OCI-LY1 (cell line): ENCODE results near the gene P3H2.

Source experiments
- H2AFZ ChIP-seq: fragments of 200-600 bp; sonication (generic), shearing (Covaris generic); 2 replicates; pipeline ENCODE4 v1.6.0; 2014; ENCODE audit warnings: antibody characterized with exemption, mild to moderate bottlenecking, low read length
- H3F3A ChIP-seq: fragments of 200-600 bp; sonication (generic), shearing (Covaris generic); 2 replicates; pipeline ENCODE4 v1.6.0; 2014; ENCODE audit warnings: mild to moderate bottlenecking, antibody characterized with exemption, low read length, moderate library complexity; ENCODE audit not compliant: insufficient read depth
- H3K27ac ChIP-seq: fragments of 200-600 bp; sonication (generic); 2 replicates; pipeline ENCODE4 v1.5.1; 2014; ENCODE audit warnings: low read length, mixed run types, mild to moderate bottlenecking, low read depth; ENCODE audit not compliant: poor library complexity, severe bottlenecking
- H3K27me3 ChIP-seq: fragments of 200-600 bp; sonication (generic); 2 replicates; pipeline ENCODE4 v1.6.0; 2014; ENCODE audit warnings: antibody characterized with exemption, mild to moderate bottlenecking, low read length, moderate library complexity; ENCODE audit not compliant: insufficient read depth
- H3K36me3 ChIP-seq: fragments of 200-600 bp; sonication (generic); 2 replicates; pipeline ENCODE4 v1.6.1; 2014; ENCODE audit warnings: mild to moderate bottlenecking, antibody characterized with exemption, low read length, moderate library complexity, mixed read lengths; ENCODE audit not compliant: insufficient read depth
- H3K4me1 ChIP-seq: fragments of 200-600 bp; sonication (generic); 2 replicates; pipeline ENCODE4 v1.5.1; 2014; ENCODE audit warnings: mild to moderate bottlenecking, low read length, moderate library complexity; ENCODE audit not compliant: insufficient read depth, severe bottlenecking
- H3K4me2 ChIP-seq: fragments of 200-600 bp; sonication (generic), shearing (Covaris generic); 2 replicates; pipeline ENCODE4 v1.6.1; 2014; ENCODE audit warnings: low read length
- H3K4me3 ChIP-seq: fragments of 200-600 bp; sonication (generic); 2 replicates; pipeline ENCODE4 v1.5.1; 2014; ENCODE audit warnings: low read length, low read depth, mild to moderate bottlenecking, mixed read lengths; ENCODE audit not compliant: poor library complexity, severe bottlenecking
- H3K79me2 ChIP-seq: fragments of 200-600 bp; shearing (Covaris generic); 2 replicates; pipeline ENCODE4 v1.6.1; 2016; ENCODE audit warnings: mixed run types, low read length, mixed read lengths; ENCODE audit not compliant: insufficient read depth
- H3K9ac ChIP-seq: fragments of 200-600 bp; sonication (generic), shearing (Covaris generic); 2 replicates; pipeline ENCODE4 v1.6.1; 2014; ENCODE audit warnings: mild to moderate bottlenecking, low read length, mixed read lengths
- H3K9me2 ChIP-seq: fragments of 200-600 bp; sonication (generic), shearing (Covaris generic); 2 replicates; pipeline ENCODE4 v1.6.1; 2014; ENCODE audit warnings: low read depth, mild to moderate bottlenecking, low read length, mixed read lengths
- H3K9me3 ChIP-seq: fragments of 200-600 bp; shearing (Covaris generic); 2 replicates; pipeline ENCODE4 v1.6.1; 2014; ENCODE audit warnings: low read length, mixed read lengths
- H4K20me1 ChIP-seq: fragments of 200-600 bp; sonication (generic), shearing (Covaris generic); 2 replicates; pipeline ENCODE4 v1.6.0; 2016; ENCODE audit warnings: mild to moderate bottlenecking, low read length; ENCODE audit not compliant: insufficient read depth
- EZH2 ChIP-seq: fragments of 200-600 bp; sonication (generic), shearing (Covaris generic); IDR thresholded peaks from 2 replicates; pipeline ENCODE4 v1.8.0; 2017; ENCODE audit warnings: borderline replicate concordance, mixed run types, mild to moderate bottlenecking, antibody characterized with exemption, low read length, moderate library complexity, mixed read lengths
- TF ChIP-seq, protein P1 (sequence below): fragments of 200-600 bp; sonication (generic), shearing (Covaris generic); IDR thresholded peaks from 2 replicates; pipeline ENCODE4 v1.5.1; 2017; ENCODE audit warnings: mild to moderate bottlenecking, antibody characterized with exemption, low read length, moderate library complexity, mixed read lengths

Gene P3H2

GRCh38 chr3:190108804-190109203, 11.9 kb downstream of the P3H2 start:
- Histone ChIP-seq H4K20me1 (no peaks in the 10 kb centered on the region), H3K36me3 (no peaks in the 10 kb centered on the region), H2AFZ (no peak overlapping the region), H3K79me2 (no peaks in the 10 kb centered on the region), H3K27ac (no peak overlapping the region), H3K4me3 (no peak overlapping the region), H3K4me1 (no peaks in the 10 kb centered on the region), H3K9me2 (no peaks in the 10 kb centered on the region), H3F3A (no peaks in the 10 kb centered on the region), H3K4me2 (no peak overlapping the region), H3K9me3 (no peaks in the 10 kb centered on the region), H3K27me3 (no peaks in the 10 kb centered on the region), H3K9ac (no peak overlapping the region)
- TF ChIP-seq EZH2, result no peak
- TF ChIP-seq, protein P1, sequence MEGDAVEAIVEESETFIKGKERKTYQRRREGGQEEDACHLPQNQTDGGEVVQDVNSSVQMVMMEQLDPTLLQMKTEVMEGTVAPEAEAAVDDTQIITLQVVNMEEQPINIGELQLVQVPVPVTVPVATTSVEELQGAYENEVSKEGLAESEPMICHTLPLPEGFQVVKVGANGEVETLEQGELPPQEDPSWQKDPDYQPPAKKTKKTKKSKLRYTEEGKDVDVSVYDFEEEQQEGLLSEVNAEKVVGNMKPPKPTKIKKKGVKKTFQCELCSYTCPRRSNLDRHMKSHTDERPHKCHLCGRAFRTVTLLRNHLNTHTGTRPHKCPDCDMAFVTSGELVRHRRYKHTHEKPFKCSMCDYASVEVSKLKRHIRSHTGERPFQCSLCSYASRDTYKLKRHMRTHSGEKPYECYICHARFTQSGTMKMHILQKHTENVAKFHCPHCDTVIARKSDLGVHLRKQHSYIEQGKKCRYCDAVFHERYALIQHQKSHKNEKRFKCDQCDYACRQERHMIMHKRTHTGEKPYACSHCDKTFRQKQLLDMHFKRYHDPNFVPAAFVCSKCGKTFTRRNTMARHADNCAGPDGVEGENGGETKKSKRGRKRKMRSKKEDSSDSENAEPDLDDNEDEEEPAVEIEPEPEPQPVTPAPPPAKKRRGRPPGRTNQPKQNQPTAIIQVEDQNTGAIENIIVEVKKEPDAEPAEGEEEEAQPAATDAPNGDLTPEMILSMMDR, result no peak

- no peak overlapping the region for H3K9ac ChIP-seq
- H3K9me3 ChIP-seq, result no peaks in the 10 kb centered on the region
- H3K4me2 ChIP-seq, result no peak overlapping the region
- H3K27me3 ChIP-seq, result no peaks in the 10 kb centered on the region
- no peak overlapping the region for H2AFZ ChIP-seq
- H3K79me2 ChIP-seq, result no peaks in the 10 kb centered on the region
- H3F3A ChIP-seq, result no peaks in the 10 kb centered on the region
- H3K4me3 ChIP-seq, result no peak overlapping the region
- H3K4me1 ChIP-seq, result no peaks in the 10 kb centered on the region
- no peaks in the 10 kb centered on the region for H4K20me1 ChIP-seq
- TF ChIP-seq, protein P1, result no peak
- no peak for TF ChIP-seq EZH2
- H3K9me2 ChIP-seq, result no peaks in the 10 kb centered on the region
- H3K27ac ChIP-seq, result no peak overlapping the region
- no peaks in the 10 kb centered on the region for H3K36me3 ChIP-seq
Measured at GRCh38 chr3:190105876-190106275, 14.8 kb downstream of the P3H2 start.

- H3F3A ChIP-seq, result no peaks in the 10 kb centered on the region
- H2AFZ ChIP-seq, result no peak overlapping the region
- H3K79me2 ChIP-seq, result no peaks in the 10 kb centered on the region
- no peaks in the 10 kb centered on the region for H3K9me2 ChIP-seq
- no peak overlapping the region for H3K4me2 ChIP-seq
- no peaks in the 10 kb centered on the region for H3K4me1 ChIP-seq
- TF ChIP-seq, protein P1, result no peak
- no peak for TF ChIP-seq EZH2
- no peaks in the 10 kb centered on the region for H4K20me1 ChIP-seq
- no peaks in the 10 kb centered on the region for H3K27me3 ChIP-seq
- no peak overlapping the region for H3K27ac ChIP-seq
- H3K9me3 ChIP-seq, result no peaks in the 10 kb centered on the region
- H3K4me3 ChIP-seq, result no peak overlapping the region
- H3K9ac ChIP-seq, result no peak overlapping the region
- no peaks in the 10 kb centered on the region for H3K36me3 ChIP-seq
Measured at GRCh38 chr3:190101320-190102011, 19.2 kb downstream of the P3H2 start.
